Measurements from ENCODE around the gene ABHD8.
"Not testable (repeated sequence)": the region's sequence is repeated elsewhere in the genome, so short reads cannot be mapped to it uniquely, and the experiment has no call there.

The ABHD8 gene

GRCh38 chr19:17302391-17303166 is 646 bp downstream of the ABHD8 start:
- no peak for DNase-seq (ENCODE audit: extremely low read depth in 1 of 2, low read depth in 1 of 2)

GRCh38 chr19:17300992-17301619 is 2.1 kb downstream of the ABHD8 start:
- no peak for DNase-seq (ENCODE audit: extremely low read depth in 1 of 2, low read depth in 1 of 2)

GRCh38 chr19:17296976-17297375 is 6.2 kb downstream of the ABHD8 start:
- no peak for DNase-seq (ENCODE audit: extremely low read depth in 1 of 2, low read depth in 1 of 2)

DNA sequence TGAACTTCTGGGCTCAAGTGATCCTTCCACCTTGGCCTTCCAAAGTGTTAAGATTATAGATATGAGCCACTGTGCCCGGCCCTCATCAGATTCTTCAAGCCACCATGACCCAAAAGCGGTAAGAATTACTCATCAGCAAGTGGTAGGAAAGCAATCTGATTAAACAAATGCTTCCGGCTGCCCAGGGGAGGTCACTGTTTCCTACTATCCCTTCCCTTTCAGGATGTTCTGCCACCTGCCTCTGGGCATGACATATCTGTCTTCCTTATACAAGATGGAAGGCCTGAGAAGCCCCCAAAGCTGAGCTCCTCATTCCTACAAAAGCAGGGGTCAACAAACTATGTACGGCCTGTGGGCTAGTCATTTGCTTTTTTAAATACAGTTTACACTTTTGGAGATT is 7.0 kb downstream of the ABHD8 start:
- DNase-seq (ENCODE audit: extremely low read depth in 1 of 2, low read depth in 1 of 2), result no peak

- not testable (repeated sequence) for DNase-seq (ENCODE audit: extremely low read depth in 1 of 2, low read depth in 1 of 2)
These were observed 7.7 kb downstream of the ABHD8 start for GRCh38 chr19:17295551-17295950.

DNA sequence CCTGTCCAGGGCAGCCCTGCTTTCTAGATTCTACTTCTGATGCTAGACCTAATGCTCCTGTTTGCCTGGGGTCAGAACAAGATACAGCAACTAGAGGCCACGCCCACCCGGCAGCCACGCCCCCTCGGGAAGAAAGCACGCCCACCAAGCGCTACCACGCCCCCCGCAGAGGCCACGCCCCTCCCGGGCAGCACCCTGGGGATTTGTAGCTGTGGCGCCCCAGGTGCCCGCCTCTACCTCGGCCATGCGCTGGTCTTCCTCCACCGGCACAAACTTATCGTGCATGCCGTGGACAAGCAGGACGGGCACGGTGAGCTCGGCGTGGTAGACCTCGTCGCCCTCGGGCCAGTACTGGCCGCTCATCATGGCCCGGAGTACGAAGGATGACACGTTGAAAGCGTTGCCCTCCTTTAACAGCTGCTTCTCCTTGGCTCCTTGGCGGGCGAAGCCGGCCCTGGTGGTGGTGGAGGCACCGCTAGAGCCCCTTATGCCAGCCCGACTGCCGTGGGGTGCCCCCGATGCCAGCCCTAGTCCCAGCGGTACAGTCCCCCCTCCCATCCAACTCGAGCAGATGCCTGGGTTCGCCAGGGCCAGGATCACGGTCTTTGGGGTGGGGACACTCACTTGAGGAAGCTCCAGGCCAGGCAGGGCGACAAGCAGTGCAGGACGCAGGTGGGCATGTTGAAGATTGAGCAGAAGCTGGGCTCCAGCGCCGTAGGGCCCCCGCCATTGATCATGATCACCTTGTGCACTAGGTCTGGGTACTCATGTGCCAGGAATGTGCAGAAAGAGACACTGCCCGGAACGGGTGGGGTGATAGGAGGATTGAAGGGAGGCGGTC is 9.0 kb downstream of the ABHD8 start:
- no peak for DNase-seq (ENCODE audit: extremely low read depth in 1 of 2, low read depth in 1 of 2)

DNA sequence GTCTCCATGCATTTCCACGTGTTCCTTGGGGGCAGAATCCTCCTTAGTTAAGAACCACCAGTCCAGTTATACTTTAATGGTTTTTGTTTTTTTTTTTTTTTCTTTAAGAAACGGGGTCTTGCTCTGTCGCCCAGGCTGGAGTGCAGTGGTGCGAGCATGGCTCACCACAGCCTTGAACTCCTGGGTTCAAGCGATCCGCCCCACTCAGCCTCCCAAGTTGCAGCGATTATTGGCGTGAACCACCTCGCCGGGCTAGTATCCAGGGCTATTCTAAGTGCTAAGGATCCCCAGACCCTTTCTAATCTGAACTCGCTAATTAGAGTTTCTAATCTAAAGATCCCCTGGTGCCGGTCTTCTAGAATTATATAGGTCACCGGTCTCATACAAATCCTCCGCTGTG is 9.6 kb downstream of the ABHD8 start:
- no peak for DNase-seq (ENCODE audit: extremely low read depth in 1 of 2, low read depth in 1 of 2)

DNA sequence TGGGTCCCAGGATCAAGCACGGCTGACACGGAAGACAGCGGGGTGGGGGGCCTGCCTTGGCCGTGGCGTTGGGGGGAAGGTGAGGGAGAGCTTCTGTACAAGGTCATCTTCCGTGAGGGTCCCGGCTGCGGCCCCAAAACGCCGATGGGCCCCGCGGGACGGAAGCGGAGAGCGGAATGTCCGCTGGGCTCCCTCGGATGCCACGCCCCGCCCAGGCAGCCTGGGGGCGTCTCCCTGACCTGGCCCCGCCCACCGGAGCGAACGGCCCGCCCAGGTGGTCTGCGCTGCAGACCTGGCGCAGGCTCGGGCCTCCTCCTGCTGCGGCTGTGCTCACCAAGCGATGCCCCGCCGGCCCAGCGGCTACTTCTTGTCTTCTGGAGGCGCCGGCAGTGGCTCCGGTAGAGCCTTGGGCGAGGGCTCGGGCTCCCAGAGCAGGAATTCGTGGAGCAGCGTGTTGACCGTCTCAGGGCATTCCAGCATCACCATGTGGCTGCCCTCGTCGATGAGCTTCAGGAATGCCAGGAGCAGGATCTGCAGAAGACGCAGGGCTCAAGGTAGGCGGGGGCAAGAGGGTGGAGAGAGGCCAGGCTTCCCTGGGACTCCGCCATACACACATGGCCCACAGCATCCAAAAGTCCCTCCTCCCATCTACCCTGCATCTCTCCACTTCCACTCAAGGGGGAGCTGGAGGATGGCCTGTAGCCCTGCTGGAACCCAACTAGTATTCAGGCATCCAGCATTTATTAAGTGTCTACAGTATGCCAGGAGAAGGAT is 10.7 kb downstream of the ABHD8 start:
- peak; percentile 31 to 67 for DNase-seq (ENCODE audit: extremely low read depth in 1 of 2, low read depth in 1 of 2)

DNA sequence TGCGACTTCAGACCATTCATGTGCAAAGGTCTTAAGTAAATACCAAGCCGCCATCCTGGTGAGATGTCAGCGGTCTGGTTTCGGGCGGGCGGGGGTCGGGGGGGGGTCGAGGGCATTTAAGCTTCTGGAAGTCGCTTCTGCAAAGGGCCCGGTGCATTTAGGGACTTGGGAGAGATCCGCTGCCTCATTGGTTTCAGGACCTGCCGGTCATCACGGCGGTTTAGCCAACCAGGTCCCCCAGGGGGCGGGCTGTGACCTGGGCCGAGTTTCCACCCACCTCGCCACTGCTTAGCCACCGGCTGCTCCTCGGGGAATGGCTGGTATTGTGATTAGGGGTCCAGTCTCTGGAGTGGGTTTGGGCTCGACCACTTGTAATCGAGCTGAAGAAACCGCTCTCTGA is 13.7 kb downstream of the ABHD8 start:
- no peak for DNase-seq (ENCODE audit: extremely low read depth in 1 of 2, low read depth in 1 of 2)

GRCh38 chr19:17286752-17287151 is 16.5 kb downstream of the ABHD8 start:
- DNase-seq (ENCODE audit: extremely low read depth in 1 of 2, low read depth in 1 of 2), result no peak

- no peak for DNase-seq (ENCODE audit: extremely low read depth in 1 of 2, low read depth in 1 of 2)
These were observed 17.0 kb downstream of the ABHD8 start for GRCh38 chr19:17286263-17286662.

DNA sequence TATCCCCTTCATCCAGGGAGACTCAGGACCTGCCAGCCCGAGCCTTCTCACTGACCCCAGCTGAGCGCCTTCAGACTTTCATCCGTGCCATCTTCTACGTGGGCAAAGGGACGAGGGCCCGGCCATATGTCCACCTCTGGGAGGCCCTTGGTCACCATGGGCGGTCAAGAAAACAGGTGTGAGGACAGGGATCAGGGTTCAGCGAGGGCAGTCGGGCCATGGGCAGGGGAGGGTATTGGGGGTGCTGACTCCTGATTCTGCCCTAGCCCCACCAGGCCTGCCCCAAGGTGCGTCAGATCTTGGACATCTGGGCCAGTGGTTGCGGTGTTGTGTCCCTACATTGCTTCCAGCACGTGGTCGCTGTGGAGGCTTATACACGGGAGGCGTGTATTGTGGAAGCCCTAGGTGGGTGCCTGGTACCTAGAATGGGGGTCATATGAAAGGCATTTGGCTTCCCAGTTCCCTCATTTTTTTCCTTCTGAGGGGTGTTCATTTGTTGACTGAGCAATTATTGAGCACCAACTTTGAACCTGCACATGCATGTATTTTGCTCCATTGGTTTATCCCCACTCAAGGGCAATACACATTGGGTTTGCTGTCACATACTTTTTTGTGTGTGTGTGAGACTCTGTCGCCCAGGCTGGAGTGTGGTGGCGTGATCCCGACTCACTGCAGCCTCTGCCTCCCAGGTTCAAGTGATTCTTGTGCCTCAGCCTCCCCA is 17.6 kb downstream of the ABHD8 start:
- no peak for DNase-seq (ENCODE audit: extremely low read depth in 1 of 2, low read depth in 1 of 2)

DNA sequence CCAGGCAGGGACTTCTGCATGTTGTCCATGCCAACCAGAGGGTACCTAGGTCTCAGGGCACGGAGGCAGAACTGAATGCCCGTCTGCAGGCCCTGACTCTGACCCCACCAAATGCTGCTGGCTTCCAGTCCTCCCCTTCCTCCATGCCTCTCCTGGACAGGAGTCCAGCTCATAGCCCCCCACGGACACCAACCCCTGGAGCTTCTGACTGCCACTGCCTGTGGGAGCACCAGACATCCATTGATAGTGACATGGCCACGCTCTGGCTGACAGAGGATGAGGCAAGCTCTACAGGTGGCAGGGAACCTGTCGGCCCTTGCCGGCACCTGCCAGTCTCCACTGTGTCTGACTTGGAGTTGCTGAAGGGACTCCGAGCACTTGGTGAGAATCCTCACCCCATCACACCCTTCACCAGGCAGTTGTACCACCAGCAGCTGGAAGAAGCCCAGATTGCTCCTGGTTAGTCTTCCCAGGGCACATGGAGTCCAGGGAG is 19.7 kb downstream of the ABHD8 start:
- DNase-seq (ENCODE audit: extremely low read depth in 1 of 2, low read depth in 1 of 2), result no peak

DNA sequence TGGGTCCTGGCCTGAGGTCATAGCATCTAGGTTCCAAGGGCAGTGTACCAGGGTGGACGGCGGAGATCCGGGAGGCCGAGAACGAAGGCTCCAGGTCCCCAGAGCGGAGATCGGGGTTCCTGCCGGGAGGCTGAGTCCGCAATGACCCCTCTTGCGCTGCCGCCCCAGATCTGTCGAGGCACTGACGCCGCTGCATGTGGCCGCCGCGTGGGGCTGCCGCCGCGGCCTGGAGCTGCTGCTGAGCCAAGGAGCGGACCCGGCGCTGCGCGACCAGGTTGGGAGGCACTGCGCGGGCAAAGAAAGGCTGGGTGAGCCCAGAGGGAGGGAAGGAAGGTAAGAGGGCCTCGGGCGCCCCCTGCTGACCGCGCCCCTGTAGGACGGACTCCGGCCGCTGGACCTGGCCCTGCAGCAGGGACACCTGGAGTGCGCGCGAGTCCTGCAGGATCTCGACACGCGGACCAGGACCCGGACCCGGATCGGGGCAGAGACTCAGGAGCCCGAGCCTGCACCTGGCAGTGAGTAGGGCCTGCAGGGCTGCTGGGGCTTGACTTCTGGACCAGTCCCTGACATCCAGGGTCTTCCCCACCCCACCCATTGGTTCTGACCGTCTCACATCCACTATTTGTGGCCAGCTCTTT is 20.6 kb downstream of the ABHD8 start:
- DNase-seq (ENCODE audit: extremely low read depth in 1 of 2, low read depth in 1 of 2), result peak; percentile 40 to 68

- no peak for DNase-seq (ENCODE audit: extremely low read depth in 1 of 2, low read depth in 1 of 2)
These were observed 21.6 kb downstream of the ABHD8 start, which contains the start of gene ANKLE1 for GRCh38 chr19:17281391-17282304. Gene ANKLE1 (plus strand): TSS chr19:17281901. CDS start chr19:17281921, 20 bp downstream.

- DNase-seq (ENCODE audit: extremely low read depth in 1 of 2, low read depth in 1 of 2), result no peak
These were observed 23.8 kb downstream of the ABHD8 start for GRCh38 chr19:17279436-17279835.

- DNase-seq (ENCODE audit: extremely low read depth in 1 of 2, low read depth in 1 of 2), result no peak
These were observed 27.6 kb downstream of the ABHD8 start for GRCh38 chr19:17275441-17276175.

- not testable (repeated sequence) for DNase-seq (ENCODE audit: extremely low read depth in 1 of 2, low read depth in 1 of 2)
These were observed 28.3 kb downstream of the ABHD8 start for GRCh38 chr19:17274892-17275291.

Data from activated CD8-positive, alpha-beta memory T cell treated with anti-CD3 and anti-CD28 coated beads for 1 hour (primary cell).